ENCODE measurements around the gene GPR183. TPM values are rescaled to one million over a fixed set of nuclear protein-coding genes. Genes with fewer than 3 reads are reported as not detected.

GPR183 gene
- total and polyA plus RNA-seq, 10 of the 15 experiments (the other 5 are each of a cell fraction or from before 2014, with no cell fraction given), result 134 to 669 (median 225) TPM

- TF ChIP-seq, protein P1, sequence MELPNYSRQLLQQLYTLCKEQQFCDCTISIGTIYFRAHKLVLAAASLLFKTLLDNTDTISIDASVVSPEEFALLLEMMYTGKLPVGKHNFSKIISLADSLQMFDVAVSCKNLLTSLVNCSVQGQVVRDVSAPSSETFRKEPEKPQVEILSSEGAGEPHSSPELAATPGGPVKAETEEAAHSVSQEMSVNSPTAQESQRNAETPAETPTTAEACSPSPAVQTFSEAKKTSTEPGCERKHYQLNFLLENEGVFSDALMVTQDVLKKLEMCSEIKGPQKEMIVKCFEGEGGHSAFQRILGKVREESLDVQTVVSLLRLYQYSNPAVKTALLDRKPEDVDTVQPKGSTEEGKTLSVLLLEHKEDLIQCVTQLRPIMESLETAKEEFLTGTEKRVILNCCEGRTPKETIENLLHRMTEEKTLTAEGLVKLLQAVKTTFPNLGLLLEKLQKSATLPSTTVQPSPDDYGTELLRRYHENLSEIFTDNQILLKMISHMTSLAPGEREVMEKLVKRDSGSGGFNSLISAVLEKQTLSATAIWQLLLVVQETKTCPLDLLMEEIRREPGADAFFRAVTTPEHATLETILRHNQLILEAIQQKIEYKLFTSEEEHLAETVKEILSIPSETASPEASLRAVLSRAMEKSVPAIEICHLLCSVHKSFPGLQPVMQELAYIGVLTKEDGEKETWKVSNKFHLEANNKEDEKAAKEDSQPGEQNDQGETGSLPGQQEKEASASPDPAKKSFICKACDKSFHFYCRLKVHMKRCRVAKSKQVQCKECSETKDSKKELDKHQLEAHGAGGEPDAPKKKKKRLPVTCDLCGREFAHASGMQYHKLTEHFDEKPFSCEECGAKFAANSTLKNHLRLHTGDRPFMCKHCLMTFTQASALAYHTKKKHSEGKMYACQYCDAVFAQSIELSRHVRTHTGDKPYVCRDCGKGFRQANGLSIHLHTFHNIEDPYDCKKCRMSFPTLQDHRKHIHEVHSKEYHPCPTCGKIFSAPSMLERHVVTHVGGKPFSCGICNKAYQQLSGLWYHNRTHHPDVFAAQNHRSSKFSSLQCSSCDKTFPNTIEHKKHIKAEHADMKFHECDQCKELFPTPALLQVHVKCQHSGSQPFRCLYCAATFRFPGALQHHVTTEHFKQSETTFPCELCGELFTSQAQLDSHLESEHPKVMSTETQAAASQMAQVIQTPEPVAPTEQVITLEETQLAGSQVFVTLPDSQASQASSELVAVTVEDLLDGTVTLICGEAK (IDR thresholded peaks at IDR 0.05; ENCODE audit: borderline replicate concordance), result no peak
- TF ChIP-seq ZSCAN29 (IDR thresholded peaks at IDR 0.05), result no peak
- TF ChIP-seq TARDBP (IDR thresholded peaks at IDR 0.05; ENCODE audit: borderline replicate concordance), result no peak
- no peak for TF ChIP-seq ZNF384 (IDR thresholded peaks at IDR 0.05; ENCODE audit: borderline replicate concordance, low read depth, low read length)
- TF ChIP-seq SIX5 (IDR thresholded peaks at IDR 0.05; ENCODE audit: low read depth, low read length, severe bottlenecking), result no peak
- TF ChIP-seq ZBTB4 (CRISPR knock-in tag; IDR thresholded peaks at IDR 0.05), result no peak
- no peak for TF ChIP-seq NFIC (IDR thresholded peaks at IDR 0.05; ENCODE audit: low read depth, low read length)
- TF ChIP-seq ESRRA (IDR thresholded peaks at IDR 0.05; ENCODE audit: low read length), result no peak
Observed at GRCh38 chr13:99329477-99329876, 22.3 kb upstream of the GPR183 start (continued).

Data from GM12878 (cell line).